CD4-positive, alpha-beta T cell treated with Interleukin-2 at 100 ng/mL for 4 hours (primary cell): ENCODE results near the gene UCHL3.

Source experiments
- DNase-seq: peaks from one replicate; pipeline ENCODE4 v3.0.0-alpha.2; 2020; ENCODE audit warnings: low spot score

The UCHL3 gene

DNA sequence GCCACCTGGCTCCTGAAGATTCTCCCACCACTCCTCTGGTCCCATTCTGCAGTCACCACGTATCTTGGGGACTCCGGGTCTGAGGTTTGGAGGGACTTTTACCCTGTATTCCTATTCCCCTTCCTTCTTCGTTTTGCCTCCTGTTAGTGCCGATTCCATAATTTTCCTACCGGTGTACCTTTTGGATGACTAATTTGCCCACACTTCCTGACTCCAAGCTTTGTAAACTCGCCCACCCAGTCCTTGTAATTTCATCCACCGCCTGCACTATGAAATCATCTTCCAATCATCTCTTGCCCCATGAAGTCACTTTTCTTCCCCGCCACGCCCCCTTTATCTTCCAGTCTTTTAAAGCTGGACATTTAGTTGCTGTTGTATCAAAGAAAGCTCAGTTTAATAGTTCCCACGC is 572 bp downstream of the UCHL3 start:
- no peak for DNase-seq

DNA sequence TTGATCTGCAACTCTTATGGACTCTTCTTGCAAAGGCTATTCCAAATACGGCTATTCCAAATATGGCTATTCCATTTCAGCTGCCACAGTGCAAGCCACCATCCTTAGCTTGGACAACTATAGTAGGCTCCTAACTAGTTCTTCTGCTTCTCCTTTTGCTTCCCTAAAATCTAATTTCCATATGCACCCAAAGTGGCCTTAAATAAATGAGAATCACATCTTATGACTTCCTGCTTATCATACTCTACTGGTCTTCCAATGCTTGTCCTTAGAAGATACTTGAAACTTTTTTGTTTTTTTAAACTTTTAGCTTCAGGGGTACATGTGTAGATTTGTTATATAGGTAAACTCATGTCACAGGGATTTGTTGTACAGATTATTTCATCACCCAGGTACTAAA is 4.9 kb downstream of the UCHL3 start:
- no peak for DNase-seq

DNA sequence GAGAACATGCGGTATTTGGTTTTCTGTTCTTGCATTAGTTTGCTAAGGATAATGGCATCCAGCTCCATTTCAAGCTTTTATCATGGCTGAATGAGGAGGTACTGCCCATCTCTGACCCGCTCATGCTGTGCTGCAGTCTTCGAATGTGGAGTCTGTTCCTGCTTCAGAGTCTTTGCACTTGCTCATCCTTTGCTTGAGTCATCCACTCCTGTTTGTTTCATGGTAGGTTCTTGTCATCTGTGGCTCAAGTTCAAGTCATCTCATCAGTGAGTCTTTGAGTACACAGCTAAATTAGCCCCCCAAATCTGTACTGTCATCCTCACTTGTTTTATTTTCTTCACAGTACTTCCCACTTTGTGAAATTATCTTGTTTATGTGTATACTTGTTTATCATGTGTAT is 5.4 kb downstream of the UCHL3 start:
- no peak for DNase-seq

DNA sequence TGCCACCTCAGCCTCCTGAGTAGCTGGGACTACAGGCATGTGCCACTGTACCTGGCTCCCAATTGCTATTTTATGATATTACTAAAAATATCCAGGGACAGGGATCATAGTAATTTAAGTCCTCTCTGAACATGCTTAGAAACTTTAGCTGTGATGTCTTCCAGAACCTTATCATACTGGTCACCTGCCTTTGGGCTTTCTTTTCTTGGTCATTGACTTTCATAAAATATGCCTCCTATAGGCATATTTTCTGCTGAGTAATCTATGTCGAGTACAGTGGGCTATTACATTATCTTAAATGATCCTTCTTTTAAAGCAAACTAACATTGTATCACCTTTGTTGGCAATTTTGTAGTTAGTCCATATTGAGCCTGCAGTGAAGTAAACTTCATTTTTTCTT is 6.2 kb downstream of the UCHL3 start:
- DNase-seq: no peak

DNA sequence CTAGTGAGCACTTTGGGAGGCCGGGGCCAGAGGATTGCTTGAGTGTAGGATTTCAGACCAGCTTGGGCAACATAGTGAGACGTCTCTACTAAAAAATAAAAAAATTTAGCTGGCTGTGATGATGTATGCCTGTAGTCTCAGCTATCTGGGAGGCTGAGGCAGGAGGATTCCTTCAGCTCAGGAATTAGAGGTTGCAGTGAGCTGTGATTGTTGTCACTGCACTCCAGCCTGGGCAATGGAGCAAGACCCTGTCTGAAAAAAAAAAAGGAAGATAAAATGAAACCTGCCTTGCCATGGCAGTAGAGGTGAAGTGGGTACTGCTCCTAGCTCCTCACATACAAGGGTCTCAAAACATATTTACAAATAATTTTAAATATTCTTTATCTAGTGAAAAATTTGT is 7.4 kb downstream of the UCHL3 start:
- DNase-seq: no peak

DNA sequence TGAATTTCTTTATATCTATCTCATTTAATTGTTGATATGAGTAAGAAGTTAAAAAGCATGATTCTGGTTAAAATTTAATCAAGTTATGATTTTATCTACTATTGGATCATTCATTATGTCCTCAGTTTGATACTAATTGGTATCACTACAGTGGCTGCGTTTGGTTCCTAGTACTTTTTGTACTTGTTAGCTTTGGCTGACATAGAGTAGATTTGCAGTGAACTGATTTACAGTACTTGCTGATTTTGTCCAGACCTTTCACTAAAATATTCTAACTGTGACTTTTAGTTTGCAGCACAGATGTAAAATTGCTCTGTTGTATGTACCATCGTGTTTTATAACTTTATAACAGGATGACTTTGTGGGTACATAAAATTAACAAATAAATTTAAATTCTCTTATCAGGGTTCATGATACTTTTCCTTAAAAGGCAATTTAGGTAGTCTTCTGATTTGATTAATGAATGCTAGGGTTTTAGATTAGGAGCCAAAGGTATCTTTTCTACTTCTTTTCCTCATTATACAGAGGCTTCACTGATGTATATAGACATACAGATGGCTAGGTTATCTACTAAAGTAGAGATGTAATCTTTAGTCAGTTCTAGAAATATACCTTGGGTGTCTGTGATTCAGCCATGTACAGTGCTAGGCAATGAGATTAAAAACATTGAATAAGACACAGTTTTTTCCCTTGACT is 8.7 kb downstream of the UCHL3 start:
- DNase-seq: no peak

DNA sequence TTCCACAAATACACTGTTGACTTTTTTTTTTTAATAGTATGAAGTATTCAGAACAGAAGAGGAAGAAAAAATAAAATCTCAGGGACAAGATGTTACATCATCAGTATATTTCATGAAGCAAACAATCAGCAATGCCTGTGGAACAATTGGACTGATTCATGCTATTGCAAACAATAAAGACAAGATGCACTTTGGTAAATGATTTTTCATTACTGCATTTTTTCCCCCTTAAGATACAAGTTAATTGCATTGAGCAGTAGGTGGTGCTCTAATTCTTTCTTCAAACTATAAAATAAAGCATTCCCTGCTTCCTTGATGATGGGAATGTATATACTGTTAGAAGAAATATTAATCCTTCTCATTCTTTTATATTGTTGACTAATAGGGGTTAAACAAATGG is 17.1 kb downstream of the UCHL3 start:
- DNase-seq: no peak

DNA sequence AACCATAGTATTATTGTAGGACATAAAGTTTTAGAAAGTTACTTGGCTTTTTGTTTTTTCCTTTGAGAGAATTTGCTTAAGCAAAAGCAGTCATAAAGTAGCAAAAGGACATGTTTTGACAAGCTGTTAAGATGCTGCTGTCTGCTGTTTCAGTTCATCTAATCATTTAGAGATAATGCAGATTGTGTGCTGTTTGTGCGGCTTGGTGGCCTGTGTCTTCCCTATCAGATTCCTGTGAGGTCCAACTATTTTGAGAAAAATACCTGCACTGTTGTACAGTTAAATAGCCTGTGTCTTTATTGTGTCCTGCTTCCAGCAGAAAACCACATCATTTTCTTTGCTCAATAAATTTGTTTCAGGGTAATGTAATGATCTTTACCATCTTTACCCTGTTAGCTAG is 20.0 kb downstream of the UCHL3 start:
- no peak for DNase-seq

DNA sequence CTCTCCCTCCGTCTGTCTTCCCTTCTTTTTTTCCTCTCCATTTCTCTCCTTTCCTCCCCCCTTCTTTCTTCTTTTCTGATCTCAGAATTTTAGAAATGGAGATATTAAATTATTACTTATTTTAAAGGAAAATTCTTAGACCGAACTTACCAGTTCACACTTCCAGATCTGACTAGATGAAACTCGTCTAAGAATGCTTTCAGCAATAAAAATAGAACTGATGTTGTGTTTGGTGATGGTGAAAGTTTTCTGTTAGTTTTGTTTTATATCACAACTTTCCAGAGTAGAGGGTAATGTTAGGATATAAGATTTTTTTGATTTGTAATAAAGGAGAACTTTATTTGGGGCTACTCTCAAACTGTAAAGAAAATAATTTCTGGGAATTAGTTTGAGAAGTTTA is 29.9 kb downstream of the UCHL3 start:
- no peak for DNase-seq

DNA sequence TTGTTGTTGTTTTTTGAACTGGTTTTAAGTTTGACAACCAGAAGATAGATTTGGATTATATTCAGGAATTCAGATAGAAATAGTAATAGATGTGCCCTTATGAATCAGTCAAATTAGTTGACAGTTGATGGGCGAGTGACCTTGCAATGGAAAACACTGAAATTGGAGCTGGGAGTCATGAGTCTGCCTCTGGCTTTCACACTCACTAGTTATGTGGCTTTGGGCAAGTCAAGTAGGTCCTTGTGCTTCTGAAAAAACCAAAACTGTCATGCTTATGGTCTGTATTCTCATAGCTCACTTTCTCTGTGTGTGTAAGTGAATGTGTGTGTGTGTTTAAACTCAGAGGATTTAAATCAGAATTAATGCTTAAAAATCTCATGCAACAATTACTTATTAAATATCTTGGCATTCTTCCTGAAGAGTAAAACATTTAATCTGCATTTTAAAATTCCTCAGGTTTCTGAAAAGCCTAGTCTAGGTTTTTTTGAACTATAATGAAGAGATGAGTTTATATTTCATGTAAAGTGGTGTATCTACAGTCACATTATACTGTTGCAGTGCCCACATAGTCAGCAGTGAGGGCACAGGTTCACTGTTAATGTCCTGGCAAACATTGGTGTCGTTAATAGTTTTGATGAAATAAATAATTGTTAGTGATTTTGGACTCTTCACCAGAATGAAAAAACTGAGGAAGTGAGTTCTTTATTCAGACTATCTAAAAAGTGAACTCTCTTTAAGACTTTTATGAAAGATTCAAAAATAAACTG is 32.5 kb downstream of the UCHL3 start:
- DNase-seq: no peak

DNA sequence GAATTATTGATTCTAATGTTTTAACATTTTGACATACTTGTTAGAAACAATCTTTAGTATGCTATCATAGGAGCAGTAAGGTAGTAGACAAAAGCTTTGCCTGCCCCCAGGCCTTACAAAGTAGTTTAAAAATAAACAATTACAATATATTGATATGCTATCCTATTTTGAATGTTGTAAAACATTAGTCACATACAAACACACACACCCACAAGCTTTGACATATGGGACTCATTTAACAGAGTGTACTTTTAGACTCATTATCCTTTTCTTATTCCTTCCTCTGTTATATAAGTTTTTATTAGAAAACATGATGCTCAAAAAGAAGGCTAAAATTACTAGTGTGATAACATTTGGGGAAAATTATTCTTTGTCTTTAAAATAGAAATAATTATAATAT is 33.5 kb downstream of the UCHL3 start:
- DNase-seq: no peak

DNA sequence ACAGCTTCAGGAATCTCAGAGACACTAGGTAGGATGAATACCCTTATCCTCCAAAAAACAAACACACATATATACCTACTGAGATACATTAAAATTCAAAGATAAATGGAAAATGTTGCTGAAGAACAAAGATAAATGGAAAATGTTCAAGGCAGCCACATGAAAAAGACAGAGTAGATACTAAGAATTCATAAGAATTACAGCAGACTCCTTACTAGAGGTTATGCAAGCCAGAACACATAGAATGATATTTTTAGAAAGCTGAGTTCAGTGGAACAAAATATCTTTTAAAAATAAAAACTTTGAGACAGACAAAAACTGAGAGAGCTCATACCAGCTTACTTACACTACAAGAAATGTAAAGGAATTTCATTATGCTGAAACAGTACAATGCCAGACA is 35.6 kb downstream of the UCHL3 start:
- no peak for DNase-seq

DNA sequence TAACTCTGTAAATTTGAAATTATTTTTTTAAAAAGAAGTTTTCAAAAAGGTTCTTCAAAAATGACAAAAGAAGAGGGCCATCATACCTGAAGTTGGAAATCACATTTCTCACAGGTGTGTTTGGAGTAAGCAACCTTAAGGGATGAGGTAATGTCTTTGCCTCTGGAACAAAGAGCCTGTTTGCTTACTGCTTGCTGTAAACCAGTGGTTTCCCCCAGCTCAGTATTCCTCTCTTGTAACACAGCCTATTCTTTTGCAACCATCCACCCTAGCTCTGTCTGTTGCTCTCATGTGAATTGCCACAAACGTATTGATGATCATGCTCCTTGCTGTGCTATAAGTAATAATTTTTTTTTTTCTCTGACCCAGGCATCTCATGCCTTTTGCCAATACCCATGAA is 38.1 kb downstream of the UCHL3 start:
- DNase-seq: no peak

DNA sequence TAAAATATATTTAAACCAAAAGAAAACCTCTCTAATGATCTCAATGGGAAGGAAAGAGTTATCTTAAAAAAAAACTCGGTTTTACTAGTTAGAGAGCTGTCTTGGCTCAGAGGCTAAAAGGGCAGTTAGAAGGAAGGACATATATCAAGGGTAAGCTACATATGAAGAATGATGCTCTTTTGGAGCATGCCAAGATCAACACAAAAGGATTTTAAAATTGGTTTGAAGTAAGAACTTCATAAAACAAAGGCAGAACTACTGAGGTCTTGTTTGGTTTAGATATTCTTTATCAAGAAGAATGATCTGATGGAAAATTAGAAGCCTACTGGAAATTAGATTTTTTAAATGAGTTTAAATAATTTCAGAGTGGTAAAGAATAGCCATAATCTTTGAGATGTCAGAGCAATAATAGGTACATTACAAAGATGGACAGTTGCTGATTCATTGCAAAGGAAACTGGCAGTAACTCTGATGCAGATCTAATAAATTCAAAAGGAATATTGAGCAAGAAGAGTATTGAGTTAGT is 47.1 kb downstream of the UCHL3 start:
- DNase-seq: no peak

DNA sequence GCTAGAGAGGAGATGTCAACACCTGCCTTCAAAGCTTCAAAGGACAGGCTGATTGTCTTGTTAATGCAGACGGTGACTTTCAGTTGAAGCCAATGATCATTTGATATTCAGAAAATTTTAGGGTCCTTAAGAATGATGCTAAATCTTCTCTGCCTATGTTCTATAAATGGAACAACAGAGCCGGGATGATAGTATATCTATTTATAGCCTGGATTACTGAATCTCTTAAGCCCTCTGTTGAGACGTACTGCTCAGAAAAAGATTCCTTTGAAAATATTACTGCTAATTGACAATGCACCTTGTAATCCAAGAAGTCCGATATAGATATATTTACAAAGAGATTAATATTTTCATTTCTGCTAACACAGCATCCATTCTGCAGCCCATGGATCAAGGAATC is 50.8 kb downstream of the UCHL3 start:
- no peak for DNase-seq

DNA sequence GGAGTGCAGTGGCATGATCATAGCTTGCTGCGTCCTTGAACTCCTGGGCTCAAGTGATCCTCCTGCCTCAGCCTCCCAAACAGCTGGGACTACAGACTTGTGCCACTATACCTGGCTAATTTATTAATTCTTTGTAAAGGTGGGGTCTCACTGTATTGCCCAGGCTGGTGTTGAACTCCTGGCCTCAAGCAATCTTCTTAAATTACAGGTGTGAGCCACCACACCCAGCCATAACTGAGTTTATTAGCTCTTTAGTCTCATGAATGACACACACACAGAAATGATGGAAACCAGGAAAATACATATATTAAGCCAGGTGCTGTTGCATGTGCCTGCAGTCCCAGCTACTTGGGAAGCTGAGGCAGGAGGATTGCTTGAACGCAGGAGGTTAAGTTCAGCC is 53.4 kb downstream of the UCHL3 start:
- DNase-seq: no peak

DNA sequence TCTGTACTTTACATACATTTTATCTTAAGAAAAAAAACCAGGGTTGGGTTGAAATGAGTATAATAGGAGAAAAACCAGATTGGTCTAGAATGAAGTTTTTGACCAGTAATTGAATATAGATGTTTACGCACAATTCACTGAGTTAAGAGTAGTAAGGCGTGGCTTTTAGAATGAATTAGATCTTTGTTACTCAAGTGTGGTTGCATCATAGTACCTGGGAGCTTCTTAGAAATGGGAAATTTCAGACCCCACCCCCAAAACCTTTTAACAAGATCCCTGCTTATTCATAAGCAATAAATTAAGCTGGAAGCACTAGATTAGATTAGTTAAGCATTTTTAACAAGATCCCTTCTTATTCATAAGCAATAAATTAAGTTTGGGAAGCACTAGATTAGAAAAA is 57.9 kb downstream of the UCHL3 start:
- no peak for DNase-seq

DNA sequence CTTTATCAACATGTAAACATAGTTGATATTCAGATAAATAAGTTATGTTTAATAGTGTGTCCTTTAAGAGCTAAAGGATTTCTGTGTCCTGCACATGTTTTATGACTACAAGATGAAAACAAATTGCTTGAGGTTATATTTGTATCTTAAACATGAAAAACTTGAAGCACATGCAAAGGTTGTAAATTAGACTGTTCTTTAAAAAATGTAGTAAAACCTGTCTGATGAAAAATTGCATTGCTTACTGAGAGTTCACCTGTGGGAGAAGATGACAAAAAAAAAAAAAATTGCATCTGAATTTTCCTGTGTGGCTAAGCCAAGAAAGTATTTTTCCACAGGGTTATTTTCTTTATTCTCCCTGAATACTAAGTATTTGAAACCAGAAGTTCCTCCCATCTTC is 60.9 kb downstream of the UCHL3 start:
- no peak for DNase-seq

DNA sequence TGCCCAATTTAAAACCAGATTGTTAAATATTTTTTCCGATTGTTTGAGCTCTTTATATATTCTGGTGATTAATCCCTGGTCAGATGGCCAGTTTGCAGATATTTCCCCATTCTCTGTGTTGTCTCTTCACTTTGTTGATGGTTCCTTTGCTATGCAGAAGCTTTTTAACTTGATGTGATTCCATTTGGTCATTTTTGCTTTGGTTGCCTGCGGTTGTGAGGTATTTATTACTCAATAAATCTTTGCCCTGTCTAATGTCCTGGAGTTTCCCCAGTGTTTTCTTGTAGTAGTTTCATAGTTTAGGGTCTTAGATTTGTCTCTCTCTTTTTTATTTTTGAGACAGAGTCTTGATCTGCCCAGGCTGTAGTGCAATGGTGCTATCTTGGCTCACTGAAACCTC is 62.8 kb downstream of the UCHL3 start:
- no peak for DNase-seq

DNA sequence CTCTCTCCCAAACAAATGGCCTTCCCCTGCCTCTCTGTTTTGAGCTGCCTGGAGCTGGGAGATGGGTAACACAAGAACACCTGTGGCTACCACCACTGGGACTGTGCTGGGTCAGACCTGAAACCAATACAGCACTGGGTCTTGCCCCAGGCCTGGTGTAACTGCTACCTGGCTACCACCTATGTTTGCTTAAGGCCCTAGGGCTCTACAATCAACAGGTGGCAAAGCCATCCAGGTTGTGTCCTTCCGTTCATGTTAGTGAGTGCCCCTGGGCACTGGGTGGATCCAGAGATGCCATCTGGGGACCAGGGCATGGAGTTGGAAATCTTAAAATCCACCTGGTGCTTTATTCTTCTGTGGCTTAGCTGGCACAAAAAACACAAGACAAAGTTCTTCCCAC is 67.6 kb downstream of the UCHL3 start:
- no peak for DNase-seq

DNA sequence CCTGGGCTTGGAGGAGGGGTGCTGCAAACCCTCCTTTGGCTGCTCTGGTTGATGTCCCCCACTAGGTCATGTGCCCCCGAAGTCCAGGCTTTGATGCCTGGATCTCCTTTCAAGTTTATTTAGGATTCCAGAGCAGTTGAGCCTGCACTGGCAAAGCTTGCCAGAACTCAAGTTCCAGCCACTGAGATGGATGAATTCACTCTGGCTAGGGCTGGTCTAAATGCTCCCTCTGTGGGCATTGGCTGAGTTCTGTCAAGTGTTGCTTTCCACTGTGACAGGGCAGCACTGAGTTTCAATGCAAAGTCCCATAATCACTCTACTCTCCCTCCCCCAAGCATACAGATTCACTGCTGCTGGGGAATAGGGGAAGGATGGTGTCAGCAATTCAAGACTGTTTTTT is 68.7 kb downstream of the UCHL3 start:
- no peak for DNase-seq

DNA sequence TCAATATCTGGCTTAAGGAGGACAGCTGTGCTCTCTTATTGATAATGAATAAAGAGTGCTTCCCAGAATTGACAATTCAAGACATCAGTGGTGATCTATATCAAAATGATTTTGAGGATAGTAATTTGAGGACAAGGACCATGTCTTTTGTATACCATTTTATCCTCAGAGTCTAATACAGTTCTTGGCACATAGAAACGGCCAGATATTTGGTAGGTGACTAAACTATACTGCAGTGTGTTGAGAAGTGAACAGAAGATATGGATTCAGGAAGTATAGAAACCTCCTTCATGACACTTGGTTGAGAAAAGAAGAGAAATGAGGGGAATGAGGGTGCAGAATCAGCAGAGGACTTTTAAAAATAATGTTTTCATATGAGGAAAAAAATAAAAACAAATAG is 70.4 kb downstream of the UCHL3 start:
- DNase-seq: no peak

DNA sequence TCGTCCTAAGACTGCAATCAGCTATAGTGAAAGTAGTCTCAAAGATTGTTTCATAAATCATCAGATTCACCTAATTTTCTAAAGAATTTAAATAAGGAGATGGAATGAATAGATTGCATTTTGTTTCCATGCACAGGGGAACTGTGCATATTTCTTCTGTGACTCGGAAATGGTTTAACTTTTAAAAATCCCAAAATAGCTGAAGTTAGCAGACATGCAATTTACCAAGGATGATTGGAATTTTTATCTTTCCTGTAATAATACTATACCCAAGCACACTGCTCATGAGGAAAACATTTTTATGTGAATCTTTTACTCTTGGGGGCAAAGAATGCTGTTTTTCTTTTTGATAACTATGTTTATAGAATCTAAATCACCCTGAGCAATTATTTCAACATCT is 71.6 kb downstream of the UCHL3 start:
- no peak for DNase-seq

DNA sequence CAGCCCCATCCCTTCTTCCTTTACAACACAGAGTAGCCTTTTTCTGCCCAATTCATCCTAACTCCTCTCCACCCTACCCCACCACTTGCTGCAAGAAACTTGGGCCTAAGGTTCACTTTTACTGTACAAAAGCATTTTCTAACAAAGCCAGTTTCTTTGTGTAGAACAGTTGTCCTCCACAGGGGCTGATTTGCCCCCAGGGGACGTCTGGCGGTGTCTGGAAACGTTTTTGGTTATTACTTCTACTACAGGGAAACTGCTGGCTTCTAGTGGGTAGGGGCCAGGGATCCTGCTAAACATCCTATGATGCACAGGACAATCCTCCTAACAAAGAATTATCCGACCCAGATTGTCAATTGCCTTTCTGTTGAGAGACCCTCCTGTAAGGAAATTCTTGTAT is 79.2 kb downstream of the UCHL3 start:
- no peak for DNase-seq
